ENCODE data around the gene MEI1.

Gene MEI1

DNA sequence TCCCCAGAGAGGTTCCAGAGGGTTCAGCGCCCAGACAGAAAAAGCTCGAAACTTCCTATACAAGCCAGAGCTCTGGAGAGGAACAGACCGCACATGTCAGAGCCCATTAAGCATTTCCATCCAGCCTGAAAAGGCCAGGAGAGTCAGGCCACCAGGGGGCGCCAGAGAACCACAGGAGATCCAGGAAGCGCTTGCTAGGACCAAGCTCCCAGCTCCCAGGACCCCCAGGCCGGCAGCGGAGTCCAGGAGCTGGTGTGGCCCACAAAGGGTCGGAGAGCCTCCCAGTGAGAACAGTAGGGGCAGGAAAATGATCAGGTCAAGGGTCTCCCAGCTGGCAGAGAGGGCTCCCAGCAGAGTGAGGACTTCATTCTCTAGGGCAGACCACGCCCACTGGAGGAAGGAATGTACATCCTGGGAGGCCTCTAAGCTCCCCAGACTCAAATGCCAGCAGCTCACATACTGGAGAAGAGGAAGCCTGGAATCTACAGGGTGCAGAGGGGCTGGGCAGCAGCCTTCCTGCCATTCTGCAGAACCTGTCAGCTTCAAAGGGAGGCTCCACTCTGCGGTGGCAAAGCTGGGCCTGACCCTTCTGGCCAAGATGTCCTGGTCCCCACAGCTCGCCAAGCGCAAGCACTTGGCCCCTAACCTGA, 2.1 kb upstream of the MEI1 start:
- DNase-seq (ENCODE audit: low spot score), result peak; percentile 89
- TF ChIP-seq, protein P1, sequence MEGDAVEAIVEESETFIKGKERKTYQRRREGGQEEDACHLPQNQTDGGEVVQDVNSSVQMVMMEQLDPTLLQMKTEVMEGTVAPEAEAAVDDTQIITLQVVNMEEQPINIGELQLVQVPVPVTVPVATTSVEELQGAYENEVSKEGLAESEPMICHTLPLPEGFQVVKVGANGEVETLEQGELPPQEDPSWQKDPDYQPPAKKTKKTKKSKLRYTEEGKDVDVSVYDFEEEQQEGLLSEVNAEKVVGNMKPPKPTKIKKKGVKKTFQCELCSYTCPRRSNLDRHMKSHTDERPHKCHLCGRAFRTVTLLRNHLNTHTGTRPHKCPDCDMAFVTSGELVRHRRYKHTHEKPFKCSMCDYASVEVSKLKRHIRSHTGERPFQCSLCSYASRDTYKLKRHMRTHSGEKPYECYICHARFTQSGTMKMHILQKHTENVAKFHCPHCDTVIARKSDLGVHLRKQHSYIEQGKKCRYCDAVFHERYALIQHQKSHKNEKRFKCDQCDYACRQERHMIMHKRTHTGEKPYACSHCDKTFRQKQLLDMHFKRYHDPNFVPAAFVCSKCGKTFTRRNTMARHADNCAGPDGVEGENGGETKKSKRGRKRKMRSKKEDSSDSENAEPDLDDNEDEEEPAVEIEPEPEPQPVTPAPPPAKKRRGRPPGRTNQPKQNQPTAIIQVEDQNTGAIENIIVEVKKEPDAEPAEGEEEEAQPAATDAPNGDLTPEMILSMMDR (IDR thresholded peaks at IDR 0.05; ENCODE audit: extremely low read depth, missing control alignments), result peak; percentile 98

DNA sequence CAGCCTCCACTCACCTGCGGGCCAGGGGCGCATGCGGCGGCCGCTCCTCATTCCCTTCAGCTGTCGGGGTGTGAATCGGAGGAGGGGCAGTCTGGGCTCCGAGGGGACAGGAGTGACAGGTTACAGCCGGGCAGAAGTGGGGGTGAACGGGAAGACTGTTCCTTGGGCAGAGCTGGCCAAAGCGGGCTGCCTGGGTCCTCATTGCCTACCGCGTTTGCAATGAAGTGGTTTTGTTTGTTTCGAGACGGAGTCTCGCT, 733 bp downstream of the MEI1 start:
- TF ChIP-seq, protein P1 (IDR thresholded peaks at IDR 0.05; ENCODE audit: extremely low read depth, missing control alignments), result no peak
- no peak for DNase-seq (ENCODE audit: low spot score)

DNA sequence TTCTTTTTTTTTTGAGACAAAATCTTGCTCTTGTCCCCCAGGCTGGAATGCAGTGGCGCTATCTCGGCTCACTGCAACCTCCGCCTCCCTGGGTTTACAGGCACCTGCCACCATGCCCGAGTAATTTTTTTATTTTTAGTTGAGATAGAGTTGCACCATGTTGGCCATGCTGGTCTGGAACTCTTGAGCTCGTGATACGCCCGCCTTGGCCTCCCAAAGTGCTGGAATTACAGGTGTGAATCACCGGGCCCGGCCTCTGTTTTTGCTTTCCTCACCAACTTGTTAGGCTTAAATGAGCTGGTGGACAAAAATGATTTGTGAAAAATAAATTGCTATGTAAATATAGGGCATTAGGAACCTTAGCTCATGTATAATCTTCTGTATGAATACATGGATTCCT, 3.5 kb downstream of the MEI1 start:
- no peak for DNase-seq (ENCODE audit: low spot score)
- TF ChIP-seq, protein P1 (IDR thresholded peaks at IDR 0.05; ENCODE audit: extremely low read depth, missing control alignments), result no peak

DNA sequence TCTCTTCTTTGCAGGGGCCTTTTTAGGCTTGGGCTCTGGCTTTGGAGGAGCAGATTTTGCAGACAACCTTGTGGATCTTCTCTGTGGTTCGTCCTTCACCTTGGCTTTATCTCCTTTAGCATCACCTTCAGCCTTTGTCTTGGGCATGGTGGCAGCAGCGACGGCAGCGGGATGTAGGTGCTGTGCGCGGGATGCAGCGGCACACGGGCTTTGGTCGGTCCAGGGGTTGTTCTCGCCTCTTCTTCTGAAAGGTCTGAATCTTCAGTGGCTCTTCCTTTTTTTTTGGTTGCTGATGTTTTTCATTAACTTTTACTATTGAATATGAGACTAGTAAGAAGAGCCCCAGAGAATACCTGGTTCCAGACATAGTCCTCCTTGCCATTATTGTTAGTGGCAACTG, 10.0 kb downstream of the MEI1 start:
- TF ChIP-seq, protein P1 (IDR thresholded peaks at IDR 0.05; ENCODE audit: extremely low read depth, missing control alignments), result no peak
- no peak for DNase-seq (ENCODE audit: low spot score)

DNA sequence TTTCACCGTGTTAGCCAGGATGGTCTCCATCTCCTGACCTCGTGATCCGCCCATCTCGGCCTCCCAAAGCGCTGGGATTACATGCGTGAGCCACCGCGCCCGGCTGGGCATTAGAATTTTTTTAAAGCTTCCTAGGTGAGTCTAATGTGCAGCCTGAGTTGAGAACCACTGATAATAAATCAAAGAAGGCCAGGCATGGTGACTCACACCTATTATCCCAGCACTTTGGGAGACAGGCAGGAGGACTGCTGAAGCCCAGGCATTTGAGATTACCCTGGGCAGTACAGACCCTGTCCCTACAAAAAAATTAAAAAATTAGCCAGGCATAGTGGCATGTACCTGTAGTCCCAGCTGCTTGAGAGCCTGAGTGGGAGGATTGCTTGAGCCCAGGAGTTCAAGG, 13.7 kb downstream of the MEI1 start:
- TF ChIP-seq, protein P1 (IDR thresholded peaks at IDR 0.05; ENCODE audit: extremely low read depth, missing control alignments), result no peak
- no peak for DNase-seq (ENCODE audit: low spot score)

DNA sequence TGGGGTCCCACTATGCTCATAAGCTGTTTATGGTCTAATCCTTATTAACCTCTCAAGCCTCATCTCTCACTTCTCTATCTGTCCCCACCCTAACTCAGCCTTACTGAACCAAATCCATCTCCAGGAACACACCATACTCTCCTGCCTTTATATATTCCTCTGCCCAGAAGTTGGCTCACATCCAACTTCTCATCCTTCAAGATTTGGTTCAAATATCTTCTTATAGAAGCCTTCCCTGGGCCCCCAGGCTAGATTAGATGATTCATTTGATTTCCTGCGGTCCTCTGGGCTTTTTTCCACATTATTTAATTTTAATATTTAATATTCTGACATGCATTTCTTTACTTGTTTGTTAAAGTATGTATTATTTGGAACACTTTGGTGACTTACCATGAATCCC, 23.2 kb downstream of the MEI1 start:
- no peak for DNase-seq (ENCODE audit: low spot score)
- TF ChIP-seq, protein P1 (IDR thresholded peaks at IDR 0.05; ENCODE audit: extremely low read depth, missing control alignments), result no peak

DNA sequence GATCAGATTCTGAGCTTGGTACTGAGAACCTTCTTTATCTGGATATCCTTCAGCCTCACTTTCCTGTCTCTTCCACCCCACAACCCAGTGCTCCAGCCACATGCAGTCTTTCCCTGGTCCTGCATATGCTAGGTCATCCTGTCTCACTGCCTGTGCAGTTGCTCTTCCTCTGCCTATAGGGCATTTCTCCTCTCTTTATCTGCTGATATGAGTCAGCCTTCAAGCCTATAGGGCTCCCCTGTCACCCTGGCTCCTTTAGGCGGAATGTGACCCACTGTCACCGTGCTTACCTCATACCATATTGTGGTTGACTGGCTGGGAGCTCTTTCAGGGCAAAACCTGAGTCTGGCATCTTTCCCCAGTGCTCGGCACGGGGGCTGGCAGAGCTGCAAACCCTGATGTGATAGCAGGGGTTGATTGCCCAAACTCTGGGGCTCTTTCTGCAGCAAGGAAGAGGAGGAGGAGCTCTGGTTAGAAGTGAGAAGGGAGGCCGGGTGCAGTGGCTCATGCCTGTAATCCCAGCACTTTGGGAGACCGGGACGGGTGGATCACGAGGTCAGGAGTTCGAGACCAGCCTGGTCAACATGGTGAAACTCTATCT, 26.3 kb downstream of the MEI1 start:
- no peak for DNase-seq (ENCODE audit: low spot score)
- TF ChIP-seq, protein P1 (IDR thresholded peaks at IDR 0.05; ENCODE audit: extremely low read depth, missing control alignments), result no peak

Measured in GM20000 (cell line).